Activated naive CD4-positive, alpha-beta T cell treated with Interleukin-2 at 50 U/mL for 16 hours (primary cell): ENCODE data around the gene LY6G5C.

Experiments used
- DNase-seq: peaks from one replicate; pipeline ENCODE4 v3.0.0-alpha.2; 2020

The LY6G5C gene

DNA sequence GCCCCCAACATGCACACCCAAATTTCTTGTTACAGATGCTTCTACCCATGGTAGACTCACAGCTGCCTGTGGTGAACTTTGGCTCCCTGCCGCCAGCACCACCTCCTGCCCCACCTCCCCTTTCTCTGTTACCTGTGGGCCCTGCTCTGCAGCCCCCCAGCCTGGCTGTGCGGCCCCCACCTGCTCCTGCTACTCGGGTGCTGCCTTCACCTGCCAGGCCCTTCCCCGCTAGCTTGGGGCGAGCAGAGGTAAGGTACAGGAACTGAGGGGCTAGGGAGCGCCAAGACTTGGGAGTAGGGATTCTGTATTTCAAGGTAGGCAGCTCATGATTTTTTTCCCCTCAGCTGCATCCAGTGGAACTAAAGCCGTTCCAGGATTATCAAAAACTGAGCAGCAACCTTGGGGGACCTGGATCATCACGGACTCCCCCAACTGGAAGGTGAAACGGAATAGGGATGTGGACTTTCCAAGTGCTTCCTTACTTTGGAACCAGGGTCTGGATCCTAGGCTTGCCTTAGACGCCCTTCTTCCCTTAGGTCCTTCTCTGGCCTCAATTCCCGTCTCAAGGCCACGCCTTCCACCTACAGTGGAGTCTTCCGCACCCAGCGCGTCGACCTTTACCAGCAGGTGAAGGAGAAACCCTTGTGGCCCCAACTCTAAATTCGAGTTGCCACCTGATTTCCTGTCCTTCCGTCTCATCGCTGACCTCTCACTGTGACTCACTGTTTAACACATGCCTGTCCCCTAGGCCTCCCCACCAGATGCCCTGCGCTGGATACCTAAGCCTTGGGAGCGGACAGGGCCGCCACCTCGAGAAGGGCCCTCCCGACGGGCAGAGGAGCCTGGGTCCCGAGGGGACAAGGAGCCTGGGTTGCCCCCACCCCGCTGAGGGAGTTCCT, 43.9 kb downstream of the LY6G5C start:
- DNase-seq = no peak

DNA sequence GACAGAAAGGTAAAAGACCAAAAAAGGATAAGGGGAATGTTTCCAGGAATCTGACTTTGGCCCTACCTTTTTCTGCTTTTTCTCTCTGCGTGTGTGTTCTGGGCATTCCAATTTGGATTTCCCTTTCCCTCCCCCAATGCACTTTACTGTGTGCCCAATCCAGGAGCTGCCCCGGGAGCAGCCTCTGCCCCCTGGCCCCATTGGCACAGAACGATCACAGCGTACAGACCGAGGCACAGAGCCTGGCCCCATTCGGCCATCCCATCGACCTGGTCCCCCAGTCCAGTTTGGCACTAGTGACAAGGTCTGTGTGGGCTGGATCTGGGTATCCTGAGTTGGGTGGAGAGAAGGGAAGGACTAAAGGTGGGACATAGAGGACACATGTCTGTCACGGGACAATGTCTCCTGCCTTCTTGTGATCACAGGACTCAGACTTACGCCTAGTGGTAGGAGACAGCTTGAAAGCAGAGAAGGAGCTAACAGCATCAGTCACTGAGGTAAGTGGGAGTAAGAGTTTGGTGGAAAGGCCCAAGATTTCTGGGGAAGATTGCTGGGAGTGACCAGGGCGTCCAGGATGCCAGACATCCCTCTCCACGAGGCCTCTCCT, 45.8 kb downstream of the LY6G5C start:
- DNase-seq = no peak

DNA sequence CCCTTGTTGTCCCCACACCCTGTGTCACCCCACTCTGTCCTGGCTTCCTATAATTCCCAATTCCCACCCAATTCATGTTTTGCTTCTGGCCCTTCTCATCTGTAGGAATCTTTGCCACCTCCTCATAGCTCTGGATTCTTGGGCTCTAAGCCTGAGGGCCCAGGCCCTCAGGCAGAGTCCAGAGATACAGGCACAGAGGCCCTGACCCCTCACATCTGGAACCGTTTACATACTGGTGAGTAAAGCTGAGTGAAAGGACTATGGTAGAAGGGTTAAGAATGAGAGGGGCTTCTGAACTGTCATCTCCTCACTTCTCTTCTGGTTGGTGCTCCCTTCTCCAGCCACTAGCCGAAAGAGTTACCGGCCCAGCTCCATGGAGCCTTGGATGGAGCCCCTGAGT, 46.7 kb downstream of the LY6G5C start:
- DNase-seq = no peak

- no peak for DNase-seq
Measured at GRCh38 chr6:31633447-31633846, 47.4 kb downstream of the LY6G5C start.

GRCh38 chr6:31632279-31632946, 48.5 kb downstream of the LY6G5C start:
- no peak for DNase-seq

DNA sequence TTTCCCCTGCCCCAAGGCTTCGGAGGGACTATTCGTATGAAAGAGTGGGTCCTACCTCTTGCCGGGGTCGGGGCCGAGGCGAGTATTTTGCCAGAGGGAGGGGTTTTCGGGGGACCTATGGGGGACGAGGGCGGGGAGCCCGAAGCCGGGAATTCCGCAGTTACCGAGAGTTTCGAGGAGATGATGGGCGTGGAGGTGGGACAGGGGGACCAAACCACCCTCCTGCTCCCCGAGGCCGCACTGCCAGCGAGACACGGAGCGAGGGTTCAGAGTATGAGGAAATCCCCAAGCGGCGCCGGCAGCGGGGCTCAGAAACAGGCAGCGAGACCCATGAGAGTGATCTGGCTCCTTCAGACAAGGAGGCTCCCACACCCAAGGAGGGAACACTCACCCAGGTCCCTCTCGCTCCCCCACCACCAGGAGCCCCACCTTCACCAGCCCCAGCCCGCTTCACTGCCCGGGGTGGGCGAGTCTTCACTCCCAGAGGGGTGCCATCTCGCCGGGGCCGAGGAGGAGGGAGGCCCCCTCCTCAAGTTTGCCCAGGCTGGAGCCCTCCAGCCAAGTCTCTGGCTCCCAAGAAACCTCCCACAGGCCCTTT, 49.1 kb downstream of the LY6G5C start:
- no peak for DNase-seq

DNA sequence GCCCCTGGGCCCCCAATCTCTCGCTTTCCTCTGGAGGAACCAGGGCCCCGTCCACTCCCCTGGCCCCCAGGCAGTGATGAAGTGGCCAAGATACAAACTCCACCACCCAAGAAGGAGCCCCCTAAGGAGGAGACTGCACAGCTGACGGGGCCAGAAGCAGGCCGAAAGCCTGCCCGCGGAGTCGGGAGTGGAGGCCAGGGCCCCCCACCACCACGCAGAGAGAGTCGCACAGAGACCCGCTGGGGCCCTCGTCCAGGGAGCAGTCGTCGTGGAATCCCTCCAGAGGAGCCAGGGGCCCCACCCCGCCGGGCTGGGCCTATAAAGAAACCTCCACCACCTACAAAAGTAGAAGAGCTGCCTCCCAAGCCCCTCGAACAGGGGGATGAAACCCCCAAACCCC, 49.7 kb downstream of the LY6G5C start:
- DNase-seq = no peak

- DNase-seq = no peak
Measured at GRCh38 chr6:31630177-31630934, 50.5 kb downstream of the LY6G5C start.

- no peak for DNase-seq
Measured at GRCh38 chr6:31629014-31629413, 51.9 kb downstream of the LY6G5C start.

- no peak for DNase-seq
Measured at GRCh38 chr6:31627690-31628287, 53.1 kb downstream of the LY6G5C start.

GRCh38 chr6:31626952-31627351, 53.9 kb downstream of the LY6G5C start:
- no peak for DNase-seq
